ENCODE results near the gene SPOCK2.
A peak's percentile ranks its signal among the peaks of the same experiment; 100 is the strongest.
"Not testable (repeated sequence)": the region's sequence is repeated elsewhere in the genome, so short reads cannot be mapped to it uniquely, and the experiment has no call there.

The SPOCK2 gene, protein sequence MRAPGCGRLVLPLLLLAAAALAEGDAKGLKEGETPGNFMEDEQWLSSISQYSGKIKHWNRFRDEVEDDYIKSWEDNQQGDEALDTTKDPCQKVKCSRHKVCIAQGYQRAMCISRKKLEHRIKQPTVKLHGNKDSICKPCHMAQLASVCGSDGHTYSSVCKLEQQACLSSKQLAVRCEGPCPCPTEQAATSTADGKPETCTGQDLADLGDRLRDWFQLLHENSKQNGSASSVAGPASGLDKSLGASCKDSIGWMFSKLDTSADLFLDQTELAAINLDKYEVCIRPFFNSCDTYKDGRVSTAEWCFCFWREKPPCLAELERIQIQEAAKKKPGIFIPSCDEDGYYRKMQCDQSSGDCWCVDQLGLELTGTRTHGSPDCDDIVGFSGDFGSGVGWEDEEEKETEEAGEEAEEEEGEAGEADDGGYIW

DNA sequence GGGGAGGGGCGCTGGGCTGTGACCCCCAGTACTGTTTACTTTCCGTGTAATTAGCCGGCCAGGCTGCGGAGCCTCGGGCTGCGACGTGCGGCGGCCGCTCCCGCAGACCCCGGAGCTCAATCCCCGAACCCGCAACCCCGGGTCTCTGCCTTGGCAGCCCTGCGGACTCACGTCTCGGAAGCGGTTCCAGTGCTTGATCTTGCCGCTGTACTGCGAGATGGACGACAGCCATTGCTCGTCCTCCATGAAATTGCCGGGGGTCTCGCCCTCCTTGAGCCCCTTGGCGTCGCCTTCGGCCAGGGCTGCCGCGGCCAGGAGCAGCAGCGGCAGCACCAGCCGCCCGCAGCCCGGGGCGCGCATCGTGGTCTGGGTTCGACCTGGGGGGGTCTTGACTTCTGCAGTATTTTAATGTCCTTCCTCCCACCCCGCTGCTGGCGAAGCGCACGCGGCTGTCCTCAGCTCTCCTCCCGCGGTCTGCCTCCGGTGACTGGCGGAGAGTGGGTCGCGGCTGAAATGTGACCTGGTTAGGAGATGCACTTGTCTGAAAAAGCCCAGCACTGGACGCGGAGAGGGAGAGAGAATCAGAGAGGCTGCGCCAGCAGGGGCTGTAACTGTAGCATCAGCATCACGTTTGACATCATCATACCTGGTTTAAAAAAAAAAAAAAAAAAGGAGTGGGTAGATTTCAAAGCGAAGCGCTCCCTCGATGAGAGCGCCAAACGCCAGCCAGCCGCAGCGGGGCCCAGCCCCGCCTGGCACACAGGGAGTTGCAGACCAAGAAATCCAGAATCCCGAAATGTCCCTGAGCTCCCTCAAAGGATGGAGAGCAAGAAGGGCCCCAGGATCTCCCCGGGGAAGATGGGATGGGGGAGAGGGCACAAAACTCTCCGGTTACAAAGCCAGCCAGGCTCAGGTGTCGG is at the start of gene SPOCK2:
Gene SPOCK2, minus strand, starts transcription at position 583 of the 920 bp plus-strand sequence. Its CDS starts 223 bp downstream, at position 360.
- no peak for FAIRE-seq
- no peak for DNase-seq (ENCODE audit: low spot score)

DNA sequence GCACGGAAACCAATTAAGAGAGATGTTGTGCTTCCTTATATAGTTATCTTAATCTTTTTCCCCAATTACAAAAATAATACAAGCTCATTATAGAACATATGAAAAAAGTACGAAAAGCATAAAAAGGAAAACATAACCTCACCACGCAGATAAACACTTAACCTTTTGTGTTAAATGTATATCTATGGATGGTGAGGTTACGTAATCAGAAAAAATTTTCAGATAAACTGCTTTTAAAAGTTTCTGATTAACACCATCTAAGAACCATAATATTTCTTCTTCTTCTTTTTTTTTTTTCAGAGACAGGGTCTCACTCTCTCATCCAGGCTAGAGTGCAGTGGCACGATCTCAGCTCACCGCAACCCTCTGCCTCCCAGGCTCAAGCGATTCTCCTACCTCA is 49.2 kb upstream of the SPOCK2 start:
- FAIRE-seq = no peak
- no peak for DNase-seq (ENCODE audit: low spot score)

DNA sequence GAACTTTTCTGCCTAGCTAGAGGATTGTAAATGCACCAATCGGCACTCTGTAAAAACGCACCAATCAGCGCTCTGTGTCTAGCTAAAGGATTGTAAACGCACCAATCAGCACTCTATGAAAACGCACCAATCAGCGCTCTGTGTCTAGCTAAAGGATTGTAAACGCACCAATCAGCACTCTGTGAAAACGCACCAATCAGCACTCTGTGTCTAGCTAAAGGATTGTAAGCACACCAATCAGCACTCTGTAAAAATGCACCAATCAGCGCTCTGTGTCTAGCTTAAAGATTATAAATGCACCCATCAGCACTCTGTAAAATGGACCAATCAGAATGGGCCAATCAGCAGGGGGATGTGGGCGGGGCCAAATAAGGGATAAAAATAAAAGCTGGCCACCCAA is 47.9 kb upstream of the SPOCK2 start:
- FAIRE-seq; DNase-seq (ENCODE audit: low spot score): not testable (repeated sequence)

DNA sequence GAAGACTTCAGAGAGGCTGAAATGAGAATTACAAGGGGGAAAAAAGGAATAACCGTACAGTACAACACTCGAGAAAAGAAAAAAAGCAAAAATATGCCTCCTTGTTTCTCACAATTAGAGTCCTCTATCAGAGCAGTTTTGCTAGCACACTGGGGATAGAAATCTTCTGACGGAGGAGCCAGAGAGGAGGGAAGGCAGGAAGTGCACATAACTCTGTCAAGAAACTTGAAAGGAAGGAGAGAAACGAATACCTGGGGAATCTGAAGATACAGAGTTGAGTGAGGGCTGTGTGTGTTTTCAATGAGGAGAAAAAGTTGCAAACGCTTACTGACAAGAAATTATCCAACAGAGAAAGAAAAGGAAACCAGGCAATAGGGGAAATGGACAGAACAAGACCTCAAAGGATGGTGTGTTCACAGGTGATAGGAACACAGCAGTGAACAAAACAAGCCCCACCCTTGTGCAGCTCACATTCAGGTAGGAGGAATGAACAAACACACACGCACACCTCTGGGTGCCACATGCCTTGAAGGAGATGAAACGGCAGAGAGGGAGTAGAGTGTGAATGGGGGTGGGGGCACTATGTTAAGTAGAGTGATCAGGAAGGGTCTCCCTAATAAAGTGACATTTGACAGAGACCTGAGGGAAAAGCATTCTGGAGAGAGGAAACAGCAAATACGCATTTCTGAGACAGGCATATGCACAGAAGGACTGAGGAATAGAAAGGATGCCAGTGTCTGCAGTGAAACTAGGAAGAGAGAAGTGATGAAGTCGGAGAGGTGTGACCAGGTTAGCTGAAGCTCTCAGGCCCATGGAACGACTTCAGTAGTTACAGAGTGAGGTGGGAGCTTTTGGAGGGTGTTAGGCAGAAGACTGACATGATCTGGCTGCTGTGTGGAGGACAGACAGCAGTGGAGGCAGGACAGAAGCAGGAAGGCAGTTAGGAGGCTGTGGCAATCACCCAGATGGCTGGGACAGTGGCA is 46.7 kb upstream of the SPOCK2 start:
- FAIRE-seq = no peak
- DNase-seq (ENCODE audit: low spot score) = no peak

DNA sequence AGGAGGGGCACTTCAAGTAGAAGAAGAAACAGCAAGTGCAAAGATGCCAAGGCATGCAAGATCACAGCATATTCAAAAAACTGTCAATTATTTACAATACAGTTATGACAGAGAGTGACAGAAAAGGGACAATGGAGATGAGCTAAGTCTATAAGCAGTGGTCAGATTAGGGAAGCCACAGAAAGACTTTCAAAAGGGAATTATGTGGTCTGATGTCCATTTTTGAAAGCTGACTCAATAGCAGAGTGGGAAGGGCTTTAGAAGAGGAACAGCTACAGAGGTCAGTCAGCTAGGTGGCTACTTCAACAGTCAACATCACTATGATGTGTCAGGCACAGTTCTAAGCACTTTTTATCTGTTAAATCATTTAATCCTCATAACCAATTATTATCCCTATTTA is 45.2 kb upstream of the SPOCK2 start:
- FAIRE-seq = peak; percentile 96
- peak; percentile 95 for DNase-seq (ENCODE audit: low spot score)

DNA sequence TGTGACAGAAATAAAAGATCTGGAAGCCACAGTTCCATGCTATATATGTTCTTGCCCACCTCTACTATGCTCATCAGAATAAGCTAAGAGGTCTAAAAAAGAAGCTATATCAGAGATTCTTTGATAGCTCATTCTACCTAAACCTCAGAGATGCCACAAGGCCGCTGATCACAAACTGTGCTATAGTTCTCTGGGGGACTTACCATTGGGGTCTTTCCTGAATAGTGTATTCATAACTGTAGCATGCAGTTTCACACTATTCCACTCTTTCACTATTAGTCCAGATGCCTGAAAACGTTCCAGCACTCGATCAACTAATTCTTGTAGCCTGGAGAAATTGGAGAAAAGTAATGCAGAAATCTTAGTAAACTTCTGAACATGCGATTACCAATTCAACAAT is 44.5 kb upstream of the SPOCK2 start:
- no peak for FAIRE-seq
- DNase-seq (ENCODE audit: low spot score) = no peak

DNA sequence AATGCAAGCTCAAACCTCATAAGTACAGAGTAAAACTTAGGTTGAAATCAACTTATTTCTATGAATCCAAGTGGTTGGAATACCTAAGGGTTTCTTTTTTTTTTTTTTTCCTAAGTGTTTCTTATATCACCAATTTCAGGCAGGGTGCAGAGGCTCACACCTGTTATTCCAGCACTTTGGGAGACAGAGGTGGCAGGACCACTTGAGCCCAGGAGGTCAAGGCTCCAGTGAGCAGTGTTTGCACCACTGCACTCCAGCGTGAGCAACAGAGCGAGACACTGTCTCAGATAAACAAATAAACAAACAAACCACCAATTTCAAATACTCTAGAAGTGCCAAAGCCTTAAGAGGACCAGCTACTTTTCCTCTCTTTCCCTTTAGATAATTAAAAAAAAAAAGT is 39.2 kb upstream of the SPOCK2 start:
- no peak for FAIRE-seq
- DNase-seq (ENCODE audit: low spot score) = no peak

DNA sequence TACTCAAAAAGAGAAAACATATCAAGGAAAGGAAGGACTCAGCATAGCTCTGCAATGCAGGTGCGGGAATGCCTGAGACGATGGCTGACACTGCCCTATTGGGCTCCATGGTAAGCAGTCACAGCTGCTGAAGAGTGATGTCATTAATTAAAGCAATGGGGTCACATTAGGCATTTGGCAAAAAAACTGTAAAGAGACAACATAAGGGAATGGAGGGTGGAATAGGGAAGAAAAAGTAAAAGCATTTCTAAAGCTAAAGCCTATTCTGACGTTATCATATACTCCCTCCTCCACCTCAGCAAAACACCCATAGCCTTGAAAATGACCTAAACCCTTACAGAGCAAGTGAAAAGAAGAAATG is 38.5 kb upstream of the SPOCK2 start:
- FAIRE-seq (no peak), DNase-seq (ENCODE audit: low spot score) (no peak)

DNA sequence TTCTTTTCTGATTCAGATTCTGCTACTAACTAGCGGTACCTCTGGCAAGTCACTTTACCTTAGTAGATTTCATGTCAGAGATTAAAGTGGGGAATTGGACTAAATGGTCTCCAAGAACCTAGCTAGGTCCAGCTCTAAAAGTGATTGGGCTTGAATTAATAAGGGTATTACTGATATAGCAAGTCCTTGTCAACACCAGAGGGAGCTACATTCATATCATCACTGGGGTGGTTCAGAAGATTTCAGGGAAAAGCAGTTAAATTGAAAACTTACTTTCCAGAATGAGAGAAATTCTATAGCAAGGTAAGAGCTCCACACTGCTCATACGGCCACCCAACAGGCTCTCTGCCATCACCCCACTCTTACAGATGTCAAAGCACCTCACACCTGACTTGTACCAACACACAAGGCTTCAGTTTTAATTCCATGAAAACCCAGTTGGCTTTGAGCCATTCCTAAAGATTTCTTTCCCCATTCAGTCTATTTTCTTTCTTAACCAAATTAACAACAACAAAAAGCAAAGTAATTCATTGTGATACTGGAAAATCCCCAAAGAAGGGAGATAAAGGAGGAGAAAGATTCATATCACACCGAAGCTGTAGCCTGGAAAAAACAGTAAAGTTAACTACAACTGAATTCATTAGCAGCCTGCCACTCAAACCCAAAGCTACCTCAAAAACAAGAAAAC is 38.0 kb upstream of the SPOCK2 start:
- FAIRE-seq = peak; percentile 60
- peak; percentile 25 for DNase-seq (ENCODE audit: low spot score)

DNA sequence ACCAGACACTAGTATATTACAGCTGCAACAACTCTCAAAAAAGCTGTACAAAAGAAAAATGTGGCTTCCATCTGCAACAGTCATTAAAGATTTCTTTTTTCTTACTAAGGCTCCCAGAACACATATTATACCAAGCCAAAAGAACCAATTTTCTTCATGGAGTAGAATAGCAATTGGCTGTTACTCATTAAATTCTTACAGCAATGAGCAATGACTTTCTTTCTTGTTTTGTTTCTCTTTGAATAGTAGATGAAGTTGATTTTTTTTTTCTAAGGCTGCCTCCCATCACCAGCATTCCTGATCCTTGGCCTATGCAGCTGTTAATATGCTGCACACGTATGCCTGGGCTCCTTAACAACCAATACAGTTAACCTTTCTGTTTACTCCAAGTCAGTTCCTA is 36.6 kb upstream of the SPOCK2 start:
- DNase-seq (ENCODE audit: low spot score) (no peak), FAIRE-seq (no peak)

DNA sequence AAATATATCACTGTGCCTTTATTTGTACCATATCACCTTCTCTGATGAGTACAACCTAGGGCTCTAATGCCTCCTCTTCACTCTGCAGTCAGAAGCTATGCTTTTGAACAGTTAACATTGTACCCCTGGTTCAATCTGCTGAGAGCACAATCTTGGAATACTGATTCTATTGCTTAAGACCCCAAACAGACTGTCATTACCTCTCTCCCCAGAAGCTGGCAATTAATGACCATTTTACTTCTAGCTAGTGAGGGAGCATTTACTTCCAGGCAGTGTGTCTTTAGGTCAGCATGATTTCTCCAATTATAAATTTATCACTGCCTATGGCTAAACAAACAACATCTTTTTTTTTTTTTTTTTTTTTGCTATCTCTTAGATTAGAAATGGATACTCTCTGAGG is 36.0 kb upstream of the SPOCK2 start:
- no peak for DNase-seq (ENCODE audit: low spot score)
- no peak for FAIRE-seq

DNA sequence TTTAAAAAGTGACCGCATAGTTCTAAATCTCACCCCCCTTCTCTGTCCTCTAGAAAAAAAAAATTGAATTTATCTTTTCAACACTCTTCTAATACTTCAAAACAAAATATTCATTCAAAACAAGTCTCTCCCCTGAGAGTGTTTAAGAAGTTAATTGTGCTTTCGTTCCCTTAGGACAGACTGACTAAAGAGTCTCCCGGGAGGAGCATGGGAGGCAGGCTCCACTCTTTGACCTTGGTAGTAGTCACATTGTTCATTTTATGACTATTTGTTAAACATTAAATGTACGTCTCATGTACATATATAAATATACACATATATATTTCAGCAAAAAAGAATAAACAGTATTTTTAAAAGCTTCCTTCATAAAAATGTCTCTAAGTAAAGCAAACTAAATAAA is 35.3 kb upstream of the SPOCK2 start:
- DNase-seq (ENCODE audit: low spot score) = no peak
- no peak for FAIRE-seq

DNA sequence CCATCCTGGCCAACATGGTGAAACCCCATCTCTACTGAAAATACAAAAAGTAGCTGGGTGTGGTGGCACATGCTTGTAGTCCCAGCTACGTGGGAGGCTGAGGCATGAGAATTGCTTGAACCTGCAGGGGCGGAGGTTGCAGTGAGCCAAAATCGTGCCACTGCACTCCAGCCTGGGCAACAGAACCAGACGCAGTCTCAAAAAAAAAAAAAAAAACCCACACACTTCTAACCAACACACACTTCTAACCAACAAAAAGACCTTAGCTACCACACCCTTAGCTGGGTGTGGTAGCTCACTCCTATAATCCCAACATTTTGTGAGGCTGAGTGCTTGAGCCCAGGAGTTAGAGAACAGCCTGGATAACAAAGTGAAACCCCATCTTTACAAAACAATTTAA is 33.9 kb upstream of the SPOCK2 start:
- no peak for FAIRE-seq
- DNase-seq (ENCODE audit: low spot score) = no peak

DNA sequence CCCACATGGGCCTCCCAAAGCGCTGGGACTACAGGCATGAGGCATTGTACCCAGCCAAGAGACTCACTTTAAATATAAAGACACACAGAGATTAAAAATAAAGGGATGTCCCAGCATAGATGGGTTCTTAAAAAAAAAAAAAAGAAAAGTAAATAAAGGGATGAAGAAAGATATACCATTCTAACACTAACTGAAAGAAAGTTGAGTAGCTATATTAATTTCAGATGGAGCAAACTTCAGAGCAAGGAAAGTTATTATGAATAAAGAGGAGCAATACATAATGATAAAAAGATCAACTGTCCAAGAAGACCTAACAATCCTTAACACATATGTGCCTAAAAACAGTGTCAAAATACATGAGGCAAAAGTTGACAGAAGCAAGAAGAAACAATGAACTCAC is 33.0 kb upstream of the SPOCK2 start:
- no peak for DNase-seq (ENCODE audit: low spot score)
- no peak for FAIRE-seq

DNA sequence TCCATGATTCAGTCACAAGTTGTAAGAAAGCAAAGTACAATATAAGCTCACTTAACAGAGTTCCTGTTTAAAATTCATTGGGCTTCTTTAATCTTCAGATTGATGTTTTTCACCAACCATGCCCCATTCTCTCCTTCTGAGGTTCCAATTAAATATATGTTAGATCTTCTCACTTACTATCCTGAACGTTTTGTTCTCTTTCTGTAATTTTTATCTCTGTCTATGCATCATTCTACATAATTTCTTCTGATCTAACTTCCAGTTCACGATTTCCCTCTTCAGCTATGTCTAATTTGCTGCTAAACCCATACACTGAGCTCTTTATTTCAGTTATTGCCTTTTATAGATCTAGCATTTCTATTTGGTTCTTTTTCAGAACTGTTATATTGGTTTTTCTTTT is 28.0 kb upstream of the SPOCK2 start:
- DNase-seq (ENCODE audit: low spot score) (no peak), FAIRE-seq (no peak)

DNA sequence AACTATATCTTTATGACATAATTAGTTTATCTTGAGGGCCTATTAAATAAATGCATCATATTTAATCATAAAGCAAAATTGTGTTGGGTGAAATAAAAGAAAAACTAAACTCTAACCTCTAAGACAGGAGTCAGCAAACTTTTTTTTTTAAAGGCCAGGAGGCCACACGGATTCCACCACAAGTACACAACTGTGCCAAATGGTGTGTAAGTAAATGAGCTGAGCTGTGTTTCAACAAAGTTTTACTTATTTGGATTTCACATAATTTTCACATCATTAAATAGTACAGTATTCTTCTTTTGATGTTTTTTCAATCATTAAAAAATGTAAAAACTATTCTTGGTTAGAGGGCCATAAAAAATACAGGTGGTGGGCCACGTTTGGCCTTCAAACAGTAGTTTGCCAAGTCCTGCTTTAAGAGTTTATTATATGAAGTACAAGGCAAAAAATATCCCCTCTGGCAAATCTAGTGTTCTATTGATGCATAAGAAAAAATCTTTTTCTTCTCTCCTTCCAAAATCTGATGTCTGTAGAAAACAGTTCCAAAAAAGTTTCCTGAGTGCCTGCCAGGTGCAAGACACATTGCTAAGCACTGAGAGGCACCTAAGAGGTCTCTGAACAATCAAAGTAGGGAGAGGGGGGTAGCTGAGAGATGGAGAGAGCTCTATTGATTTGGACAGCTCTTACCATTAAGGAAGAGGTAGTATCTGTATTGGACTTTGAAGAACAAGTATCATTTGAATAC is 26.5 kb upstream of the SPOCK2 start:
- no peak for DNase-seq (ENCODE audit: low spot score)
- FAIRE-seq = no peak

DNA sequence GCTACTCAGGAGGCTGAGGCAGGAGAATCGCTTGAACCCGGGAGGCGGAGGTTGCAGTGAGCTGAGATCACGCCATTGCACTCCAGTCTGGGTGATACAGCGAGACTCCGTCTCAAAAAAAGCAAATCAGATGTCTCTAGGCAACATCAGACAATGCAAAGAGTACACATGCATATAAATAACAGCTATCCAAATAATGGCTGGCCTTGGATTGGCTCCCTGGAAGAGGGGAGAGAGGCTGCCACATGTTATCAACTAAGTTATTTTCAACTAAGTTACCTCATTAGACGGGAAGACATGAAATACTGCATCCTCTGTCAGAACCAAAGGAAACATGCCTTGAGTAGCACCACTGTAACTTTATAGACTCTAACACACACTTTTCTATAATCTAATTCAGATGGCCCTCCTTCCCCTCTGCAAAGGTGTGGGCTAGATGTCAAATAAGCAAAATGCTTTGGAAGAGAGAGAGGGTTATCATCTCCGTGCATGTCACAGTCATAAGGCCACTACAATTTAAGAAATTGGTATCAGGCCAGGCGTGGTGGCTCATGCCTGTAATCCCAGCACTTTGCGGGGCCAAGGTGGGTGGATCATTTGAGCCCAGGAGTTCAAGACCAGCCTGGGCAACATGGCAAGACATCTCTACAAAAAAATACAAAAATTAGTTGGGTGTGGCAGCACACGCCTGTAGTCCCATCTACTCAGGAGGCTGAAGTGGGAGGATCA is 22.5 kb upstream of the SPOCK2 start:
- DNase-seq (ENCODE audit: low spot score) (no peak), FAIRE-seq (no peak)

DNA sequence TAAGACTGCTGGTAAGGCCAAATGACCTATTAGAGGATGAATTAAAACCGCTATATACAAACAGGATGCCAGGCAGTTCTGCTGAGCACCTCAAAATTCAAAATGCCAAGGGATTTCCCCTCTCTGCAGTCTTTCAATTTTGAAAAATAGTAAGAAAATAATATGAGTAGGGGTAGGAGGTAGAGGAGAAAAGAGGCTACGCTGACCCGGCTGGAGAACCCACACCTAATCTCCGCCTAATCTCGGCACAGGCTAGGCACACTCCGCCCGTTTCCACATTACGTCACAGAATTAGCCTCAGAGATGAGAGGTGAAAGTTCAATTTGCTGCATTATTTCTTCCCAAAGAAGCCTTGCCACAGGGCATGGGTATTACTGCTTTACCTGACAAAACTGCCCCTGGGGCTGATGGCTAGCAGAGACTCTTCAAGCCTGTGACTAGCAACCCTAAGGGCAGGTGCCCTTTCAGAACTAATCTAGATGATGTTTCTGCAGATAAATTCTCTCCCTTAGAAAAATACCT is 21.3 kb upstream of the SPOCK2 start:
- DNase-seq (ENCODE audit: low spot score) (no peak), FAIRE-seq (no peak)

Measured in RCC 7860 (cell line).